HL-60/S4 treated with phorbol 12-myristate 13-acetate at 8.2 ng/mL for 4 days and 3 days (cell line): ENCODE measurements around the gene ADGRD1.
"Not testable (repeated sequence)": the region's sequence is repeated elsewhere in the genome, so short reads cannot be mapped to it uniquely, and the experiment has no call there.

Source experiments
- in situ Hi-C: fragments of 300-500 bp; cut with MboI; formaldehyde crosslinking; loops from 2 replicates; pipeline ENCODE4 v1.15.0; 2022; ENCODE audit warnings: low sequenced_read_pairs

Gene ADGRD1

DNA sequence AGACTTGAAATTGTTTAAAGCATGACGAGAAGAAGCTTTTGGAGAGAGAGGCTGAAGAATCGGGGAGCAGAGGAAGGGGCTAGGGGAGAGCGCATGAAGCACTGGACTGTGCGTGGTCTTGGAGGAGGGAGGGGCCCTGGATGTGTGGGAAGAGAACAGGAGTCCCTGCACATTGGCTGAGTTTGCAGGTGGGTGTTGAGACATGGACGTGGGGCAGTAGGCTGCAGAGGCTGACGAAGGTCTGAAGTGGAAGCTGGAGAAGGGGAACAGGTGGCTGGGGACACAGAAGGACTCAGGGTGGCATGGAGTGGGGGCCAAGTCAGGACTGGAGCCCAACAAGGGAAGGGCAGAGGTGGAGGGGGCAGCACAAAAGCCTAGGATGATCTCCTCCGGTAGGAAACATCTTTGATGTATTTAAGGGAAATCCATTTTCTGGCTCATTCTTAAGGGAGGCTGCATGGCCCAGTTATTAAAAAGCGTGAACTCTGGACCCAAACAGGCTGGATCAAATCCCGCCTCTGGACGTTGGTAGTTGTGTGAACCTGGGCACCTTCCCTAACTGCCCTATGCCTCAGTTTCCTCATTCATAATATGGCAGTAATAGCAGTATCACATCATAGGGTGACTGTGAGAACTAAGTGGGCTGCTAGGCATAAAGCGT lies 29.0 kb downstream of the ADGRD1 start:
- in situ Hi-C loops, result no loop called here

DNA sequence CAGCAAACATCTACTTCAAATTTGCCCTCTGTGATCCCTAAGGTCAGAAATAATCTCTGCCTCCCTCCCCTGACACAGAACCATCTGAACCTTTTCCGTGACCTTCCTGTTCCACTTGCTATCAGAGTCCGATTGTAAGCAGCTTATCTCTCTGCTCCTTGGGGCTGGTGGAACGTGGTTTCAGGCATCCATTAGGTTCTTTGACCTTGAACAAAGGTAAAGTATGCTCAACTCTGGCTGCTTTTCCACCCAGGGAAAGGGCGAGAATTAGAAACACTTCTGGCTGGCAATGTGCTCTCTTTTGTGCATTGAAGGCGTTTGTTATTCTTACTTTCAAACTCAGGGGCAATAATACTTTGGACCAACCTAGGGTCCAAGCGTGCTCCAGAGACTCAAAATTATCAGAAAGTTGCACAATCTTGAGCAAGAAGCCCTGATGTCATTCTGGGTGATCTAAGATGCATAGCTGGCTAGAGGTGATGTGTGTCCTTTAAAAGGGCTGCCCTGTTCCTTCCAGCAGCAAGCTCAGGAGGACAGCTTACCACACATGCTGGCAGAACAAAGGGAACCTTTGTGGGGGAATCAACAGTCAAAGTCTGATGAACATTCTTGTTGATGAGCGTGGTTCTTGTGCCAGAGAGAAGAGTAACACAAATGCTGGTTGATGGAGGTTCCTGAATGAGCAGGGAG lies 29.8 kb downstream of the ADGRD1 start:
- in situ Hi-C loops, result no loop called here

DNA sequence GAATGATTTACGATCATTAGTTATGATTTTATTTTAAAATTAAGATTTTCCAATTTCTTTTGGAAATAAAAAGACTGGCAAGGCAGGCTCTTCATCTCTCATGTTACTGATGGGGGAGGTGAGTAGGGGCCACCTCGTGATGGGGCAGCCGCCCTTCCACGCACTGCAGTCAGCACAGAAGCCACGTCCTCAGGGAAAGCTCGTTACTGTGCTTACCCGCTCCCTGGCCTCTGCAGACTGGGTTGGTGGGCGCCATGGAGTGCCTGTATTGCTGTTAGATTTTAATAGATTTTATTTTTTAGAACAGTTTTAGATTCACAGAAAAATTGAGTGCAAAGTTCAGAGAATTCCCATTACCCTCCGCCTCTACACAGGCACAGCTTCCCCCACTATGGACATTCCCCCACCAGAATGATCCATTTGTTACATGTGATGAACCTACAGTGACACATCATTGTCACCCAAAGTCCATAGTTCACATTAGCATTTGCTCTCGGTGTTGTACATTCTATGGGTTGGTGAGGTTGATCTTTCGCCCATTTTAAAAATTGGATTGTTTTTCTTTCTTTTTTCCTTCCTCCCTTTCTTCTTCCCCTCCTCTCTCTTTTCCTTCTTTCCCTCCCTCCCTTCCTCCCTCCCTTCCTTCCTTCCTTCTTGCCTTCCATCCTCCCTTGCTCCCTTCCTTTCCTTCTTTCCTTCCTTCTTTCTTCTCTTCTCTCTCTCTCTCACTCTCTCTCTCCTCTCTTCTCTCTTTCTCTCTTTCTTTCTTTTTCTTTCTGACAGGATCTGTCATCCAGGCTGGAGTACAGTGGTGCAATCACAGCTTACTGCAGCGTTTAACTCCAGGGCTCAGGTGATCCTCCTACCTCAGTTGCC lies 30.7 kb downstream of the ADGRD1 start:
- in situ Hi-C loops, result no loop called here

DNA sequence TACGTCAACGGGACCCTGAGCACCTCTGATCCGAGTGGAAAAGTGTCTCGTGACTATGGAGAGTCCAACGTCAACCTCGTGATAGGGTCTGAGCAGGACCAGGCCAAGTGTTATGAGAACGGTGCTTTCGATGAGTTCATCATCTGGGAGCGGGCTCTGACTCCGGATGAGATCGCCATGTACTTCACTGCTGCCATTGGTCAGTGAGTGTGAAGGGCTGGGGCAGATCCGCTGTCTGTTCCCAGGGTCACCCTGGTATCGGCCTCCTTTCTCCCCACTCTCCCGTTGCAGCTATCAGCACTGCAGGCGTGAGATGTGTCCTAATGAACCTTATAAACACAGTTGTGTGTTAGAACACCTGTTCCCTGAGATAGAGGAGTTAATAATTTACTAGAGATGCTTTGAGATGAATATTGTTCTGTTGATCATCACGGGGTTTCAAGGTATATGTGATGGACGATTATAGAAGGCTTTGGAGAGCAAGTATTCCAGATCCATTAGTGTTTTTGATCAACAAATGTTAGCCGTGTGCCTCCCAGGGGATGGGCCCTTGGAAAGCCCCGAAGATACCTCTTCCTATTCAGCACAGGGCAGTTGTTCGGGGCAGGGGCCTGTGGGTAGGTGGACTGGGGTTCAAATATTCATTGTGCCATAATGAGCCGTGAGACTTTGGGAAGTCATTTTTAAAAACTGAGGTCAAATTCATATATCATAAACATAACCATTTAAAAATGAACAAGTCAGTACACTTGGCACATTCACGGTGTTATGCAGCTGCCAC lies 33.6 kb downstream of the ADGRD1 start:
- in situ Hi-C loops, result no loop called here

DNA sequence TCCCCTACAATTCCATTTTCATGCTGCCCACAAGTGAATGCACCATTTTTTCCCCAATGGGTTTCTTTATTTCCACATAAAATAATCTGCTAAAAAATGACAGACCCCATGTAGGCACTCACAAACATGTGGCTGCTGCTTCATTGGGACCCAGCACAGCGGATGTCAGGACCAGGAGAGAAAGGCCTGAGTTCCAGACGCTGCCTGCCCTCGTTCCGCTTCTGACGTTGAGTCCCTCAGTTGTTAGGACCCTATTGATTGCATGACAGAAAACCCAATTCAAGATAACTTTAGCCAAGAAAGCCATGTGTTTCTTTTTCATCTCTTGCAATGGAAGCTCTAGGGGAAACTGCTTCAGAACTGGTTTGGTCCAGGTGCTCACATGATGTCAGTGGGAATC lies 34.6 kb downstream of the ADGRD1 start:
- in situ Hi-C loops, result no loop called here

DNA sequence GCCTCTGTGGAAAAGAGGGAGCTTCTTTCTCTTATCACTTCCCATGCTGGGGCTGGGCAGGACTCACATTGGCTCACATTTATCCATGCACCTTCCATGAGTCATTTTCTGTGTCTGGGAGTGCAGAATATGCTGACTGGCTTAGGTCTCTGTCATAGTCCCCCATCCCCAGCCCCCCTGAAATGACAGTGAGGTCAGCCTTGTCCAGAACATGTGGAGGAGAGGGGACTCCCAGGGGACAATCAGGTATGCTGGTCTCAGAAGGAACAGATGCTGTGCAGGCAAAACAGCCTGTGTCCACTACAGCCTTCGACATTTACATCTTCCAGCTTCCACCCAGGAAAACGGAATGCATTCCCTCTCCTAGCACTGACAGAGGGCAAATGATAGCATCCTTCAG lies 35.0 kb downstream of the ADGRD1 start:
- in situ Hi-C loops, result no loop called here

DNA sequence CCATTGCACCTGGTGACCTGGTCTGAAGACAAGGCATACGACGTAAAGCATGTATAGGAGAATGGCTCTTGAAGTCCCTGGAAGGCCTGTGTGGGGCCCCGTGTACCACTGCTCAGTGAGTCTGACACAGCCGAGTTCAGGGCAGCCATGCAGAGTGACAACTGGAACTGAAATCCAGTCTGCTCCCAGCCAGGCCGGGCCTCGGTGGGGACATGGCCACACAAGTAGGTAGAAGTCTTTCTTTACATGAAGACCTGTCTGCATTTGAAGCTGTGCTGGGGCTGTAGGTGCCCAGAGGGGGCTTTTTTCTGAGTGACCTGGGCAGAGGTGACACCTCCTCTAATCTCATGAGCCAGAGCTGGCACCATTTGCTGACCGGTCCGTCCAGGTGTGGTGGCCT lies 35.7 kb downstream of the ADGRD1 start:
- in situ Hi-C loops, result no loop called here

DNA sequence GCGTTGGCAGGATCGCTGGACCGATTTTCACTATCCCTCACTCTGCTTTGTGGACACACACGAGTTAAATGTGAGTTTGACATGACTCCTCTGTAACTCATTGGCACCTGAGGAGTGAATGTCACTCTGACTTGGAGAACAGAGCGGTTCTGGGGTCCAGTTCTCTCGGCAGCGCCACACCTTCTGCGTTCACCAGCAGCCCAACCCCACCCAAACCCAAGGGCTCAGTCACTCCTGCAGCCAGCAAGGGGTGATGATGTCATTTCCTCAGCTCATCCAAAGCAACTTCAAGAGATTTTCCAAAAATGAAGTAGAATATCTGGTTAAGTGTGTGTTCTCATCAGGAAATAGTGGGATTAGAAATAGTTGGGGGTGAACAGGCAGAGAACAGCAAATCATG lies 36.3 kb downstream of the ADGRD1 start:
- in situ Hi-C loops, result no loop called here

DNA sequence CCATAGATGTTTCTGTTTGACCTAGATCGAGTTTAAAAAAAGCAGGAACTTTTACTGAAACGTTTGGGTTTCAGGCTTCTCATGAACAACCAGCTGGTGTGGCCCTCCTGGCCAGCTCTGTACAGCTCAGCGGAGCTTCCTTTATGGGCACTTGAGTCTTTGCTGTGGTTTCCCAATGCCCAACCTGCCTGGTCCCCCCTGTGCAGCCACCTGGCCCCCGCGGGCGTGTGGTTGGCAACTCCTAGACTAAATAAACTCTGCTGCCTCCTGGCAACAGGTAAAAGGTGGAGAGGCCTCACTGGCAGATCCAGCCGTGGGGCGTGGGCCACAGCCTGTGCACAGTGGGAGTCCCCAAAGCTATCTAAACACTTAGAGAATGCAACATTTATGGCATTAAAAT lies 38.7 kb downstream of the ADGRD1 start:
- in situ Hi-C loops, result no loop called here

DNA sequence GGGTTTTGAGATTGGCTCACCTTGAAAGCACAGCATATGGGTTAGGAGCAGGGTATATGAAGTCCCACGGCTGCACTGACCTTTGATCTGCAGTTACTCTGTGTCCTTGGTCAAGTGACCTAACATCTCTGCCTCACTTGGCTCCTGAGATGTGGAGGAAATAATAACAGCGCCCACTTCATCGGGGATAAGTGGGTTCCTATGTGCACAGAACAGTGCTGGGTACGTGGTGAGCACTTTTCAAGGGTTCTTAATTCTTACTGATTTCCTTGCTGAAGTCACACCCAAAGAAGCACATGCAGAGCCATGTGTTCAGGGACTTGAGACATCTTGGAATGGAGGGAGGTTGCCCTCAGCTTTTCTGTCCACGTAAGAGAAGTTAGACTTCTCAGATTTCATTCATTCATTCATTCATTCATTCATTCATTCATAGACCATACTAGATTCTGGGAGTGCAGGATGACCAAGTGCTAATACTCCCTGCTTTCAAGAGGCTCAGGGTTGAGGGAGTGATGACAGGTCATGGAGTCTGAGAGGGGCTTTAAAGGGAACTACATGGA lies 39.4 kb downstream of the ADGRD1 start:
- in situ Hi-C loops, result no loop called here

DNA sequence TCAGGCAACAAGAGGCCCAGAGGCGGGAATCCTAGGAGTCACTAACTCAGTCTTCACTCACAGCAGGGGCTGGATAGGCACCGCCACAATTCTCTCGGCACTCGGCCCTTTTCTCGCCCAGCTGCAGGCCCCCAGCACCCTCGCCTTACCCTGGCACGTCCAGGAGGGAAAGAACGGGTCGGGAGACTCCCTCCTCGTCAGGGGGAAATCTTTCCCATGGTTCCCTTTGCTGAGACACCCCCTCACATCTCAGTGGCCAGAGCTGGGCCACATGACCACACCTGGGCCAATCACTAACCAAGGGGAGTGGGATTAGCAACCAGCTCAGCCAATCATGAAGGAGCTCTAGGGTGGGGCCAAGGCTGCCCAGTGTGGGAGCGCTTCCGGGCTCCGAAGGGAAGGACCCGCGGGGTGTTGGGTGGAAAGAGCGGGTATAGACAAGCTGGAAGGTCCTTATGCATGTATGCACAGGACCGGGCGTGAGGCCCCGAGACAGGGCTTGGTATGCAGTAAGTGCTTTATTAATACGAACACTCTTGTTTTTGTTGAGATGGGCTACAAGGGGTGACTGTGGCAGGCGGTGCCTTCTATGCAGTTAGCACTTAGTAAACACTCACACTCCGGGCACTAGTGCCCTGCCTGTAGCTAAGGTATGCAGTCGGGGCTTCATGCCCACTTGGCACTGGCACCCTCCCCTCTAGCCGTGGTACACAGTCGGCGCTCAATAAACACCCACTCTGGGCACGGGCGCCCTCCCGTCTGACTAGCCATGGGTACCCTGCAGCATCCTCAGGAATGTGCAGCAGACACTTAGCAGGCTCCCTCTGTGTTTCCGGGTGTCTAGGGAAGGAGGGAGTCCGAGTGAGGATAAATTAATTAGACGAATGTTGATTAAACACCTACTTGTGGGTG lies 40.3 kb downstream of the ADGRD1 start:
- in situ Hi-C loops, result no loop called here

DNA sequence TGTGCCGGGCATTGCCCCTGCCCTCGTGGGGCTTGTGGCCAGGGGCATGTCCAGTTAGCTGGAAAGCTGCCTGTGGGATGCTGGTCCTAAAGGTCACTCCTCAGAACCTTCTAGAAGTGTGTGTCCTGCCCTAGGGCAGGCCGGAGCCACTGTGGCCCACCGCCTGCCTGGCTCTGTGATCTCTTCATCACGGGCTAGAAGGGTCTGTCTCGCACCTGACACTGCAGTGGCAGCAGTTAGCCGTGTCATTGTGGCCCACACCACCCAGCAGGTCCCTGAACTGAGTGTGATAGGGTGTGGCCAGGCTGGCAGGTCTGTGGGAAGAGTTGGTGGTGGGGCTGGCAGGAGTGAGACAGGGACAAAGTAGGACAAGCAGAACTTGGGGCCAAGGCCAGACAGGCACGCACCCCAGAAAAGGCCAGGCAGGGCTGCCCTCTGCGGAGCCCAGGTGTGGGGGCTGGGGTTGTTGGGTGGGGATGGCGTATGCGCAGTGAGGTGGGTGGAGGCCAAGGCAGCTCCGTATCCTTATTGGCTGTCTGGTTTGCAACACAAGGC lies 41.2 kb downstream of the ADGRD1 start:
- in situ Hi-C loops, result no loop called here

DNA sequence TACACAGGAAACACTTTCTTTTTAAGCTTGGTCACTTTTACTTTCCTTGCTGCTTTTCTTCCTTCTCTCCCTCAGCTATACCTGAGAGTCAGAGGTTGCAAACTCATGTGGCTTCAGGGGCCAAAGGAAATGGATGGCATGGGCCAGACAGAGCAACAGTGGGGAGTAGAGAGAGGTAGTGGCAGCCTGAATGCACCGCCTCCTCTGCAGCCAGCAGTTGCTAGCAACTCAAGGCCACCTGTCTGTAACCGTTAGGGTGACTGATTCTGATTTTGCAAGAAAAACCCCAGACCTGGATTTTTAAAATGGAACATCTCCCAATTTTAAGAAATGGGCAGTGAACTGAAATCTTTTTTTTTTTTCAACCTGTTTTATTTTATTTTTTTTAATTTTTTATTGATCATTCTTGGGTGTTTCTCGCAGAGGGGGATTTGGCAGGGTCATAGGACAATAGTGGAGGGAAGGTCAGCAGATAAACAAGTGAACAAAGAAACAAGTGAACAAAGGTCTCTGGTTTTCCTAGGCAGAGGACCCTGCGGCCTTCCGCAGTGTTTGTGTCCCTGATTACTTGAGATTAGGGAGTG lies 41.8 kb downstream of the ADGRD1 start:
- in situ Hi-C loops, result not testable (repeated sequence)

DNA sequence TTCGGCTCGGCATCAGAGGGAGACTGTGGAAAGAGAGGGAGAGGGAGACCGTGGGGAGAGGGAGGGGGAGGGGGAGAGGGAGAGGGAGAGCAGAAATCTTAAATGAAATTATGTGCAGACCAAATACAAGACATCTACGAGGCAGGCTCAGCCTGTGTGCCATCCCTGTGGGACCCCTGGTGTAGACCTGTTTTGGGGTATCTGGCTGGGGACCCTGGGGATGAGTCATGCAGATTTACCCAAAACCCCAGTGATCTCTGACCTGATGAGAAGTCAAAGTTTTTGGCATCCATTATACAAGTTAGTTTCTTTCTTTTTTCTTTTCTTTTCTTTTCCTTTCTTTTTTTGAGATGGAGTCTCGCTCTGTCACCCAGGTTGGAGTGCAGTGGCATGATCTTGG lies 44.4 kb downstream of the ADGRD1 start:
- in situ Hi-C loops, result no loop called here

DNA sequence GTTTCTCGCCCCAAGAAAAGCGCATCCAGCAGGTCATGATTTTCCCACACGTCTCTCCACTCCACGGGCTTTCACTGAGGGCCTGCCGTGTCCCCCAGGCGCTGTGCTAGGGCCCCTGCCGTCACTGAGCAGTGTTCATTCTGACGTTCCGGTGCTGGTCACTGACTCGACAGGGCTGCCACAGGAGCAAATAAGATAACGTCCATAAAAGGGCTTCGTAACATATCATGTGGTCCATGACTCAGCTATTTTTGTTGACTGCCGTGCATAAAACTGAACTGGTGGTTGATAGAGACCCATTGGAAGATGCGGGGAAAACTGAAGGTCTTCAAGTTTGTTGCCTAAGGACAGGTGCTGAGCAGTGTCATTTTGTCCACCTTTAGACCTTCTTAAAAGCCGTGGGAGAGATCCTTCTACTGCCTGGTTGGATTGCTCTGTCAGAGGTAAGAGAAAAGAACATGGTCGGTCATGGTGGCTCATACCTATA lies 46.3 kb downstream of the ADGRD1 start:
- in situ Hi-C loops, result no loop called here

DNA sequence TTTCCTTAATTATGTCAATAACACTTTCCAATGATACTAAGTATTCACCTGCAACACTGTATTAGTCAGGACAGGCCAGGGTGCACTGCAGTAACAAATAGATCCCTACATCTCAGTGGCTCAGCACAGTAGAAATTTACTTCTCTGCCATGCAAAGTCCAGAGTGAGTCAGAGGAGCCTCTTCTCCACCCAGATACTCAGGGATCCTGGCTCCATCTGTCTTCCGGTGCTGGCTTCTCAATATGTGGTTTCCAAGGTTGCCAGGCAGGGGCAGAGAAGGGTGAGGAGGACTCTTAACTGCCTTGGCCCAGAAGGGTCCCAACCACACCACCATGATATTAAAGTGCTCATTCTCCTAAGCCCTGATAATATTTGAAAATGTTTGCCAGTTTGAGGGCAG lies 47.8 kb downstream of the ADGRD1 start:
- in situ Hi-C loops, result no loop called here

DNA sequence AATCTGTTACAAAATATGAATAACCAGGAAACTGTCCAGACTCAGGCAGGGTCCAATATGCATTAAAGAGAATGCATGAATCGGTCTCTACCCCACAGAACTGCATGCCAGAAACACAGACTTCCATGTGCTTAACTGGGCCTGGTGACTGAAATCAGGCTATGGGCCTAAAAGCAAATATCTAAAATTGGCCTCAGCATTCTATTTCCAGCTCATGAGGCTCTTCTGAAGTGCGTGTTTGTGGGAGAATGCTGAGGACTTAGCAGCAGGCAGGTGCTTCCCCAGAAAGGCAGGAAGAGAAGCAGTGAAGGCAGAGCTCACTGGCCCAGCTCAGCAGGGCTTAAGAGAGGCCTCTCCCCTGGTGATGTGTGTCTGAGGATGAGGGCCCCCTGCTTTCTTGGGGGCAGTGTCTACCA lies 48.5 kb downstream of the ADGRD1 start:
- in situ Hi-C loops, result no loop called here

DNA sequence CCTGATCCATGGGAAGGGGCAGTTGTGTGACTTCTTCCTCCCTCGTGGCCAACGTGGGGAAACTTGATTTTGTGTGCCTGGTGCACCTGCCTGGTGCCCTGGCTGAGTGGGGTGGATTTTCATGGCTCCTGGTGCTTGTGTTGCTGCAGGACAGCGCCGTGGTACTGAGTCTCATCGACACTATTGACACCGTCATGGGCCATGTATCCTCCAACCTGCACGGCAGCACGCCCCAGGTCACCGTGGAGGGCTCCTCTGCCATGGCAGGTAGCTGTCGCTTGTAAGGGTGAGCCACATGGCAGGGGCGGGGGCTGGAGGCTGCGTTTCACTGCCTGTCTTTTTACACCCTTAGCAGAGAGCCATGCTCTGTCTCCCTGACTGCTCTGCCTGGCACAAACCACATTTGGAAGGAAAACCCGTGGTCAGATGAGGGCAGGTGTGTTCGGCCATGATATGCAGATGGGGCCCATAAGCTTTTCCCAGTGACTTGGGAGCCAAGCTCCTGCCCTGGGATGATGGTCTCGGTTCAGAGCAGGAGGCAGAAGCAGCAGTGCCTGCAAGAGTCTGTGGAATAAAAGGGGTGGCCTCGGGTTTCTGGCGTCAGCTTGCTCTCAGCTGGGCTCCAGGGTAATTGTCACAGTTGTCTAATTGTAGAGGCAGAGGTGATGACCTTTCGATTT lies 49.5 kb downstream of the ADGRD1 start:
- in situ Hi-C loops, result no loop called here

DNA sequence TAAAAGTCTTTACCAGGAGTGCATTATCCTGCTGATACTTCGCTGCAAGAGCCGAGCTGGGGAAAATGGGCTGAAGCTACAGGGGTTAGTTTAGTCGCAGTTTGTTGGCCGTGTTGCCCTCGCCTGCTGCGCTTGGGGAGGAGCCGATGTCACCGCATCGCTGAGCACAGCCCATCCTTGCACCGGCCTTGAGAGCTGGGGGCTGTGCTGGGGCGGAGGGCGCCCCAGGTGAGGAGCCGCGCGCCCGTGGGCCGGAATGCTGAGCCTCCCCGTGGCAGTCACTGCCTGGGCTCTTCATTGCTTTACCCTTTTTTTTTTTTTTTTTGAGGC lies 50.0 kb downstream of the ADGRD1 start:
- in situ Hi-C loops, result no loop called here
